HepG2 (cell line): Measurements from ENCODE around the gene PAN3. TPM values are rescaled to one million over a fixed set of nuclear protein-coding genes. Genes with fewer than 3 reads are reported as not detected.

Source experiments
- ATAC-seq: fragments of 200-7000 bp; cut with Tn5 transposase; 3 replicates; pipeline ENCODE4 v1.9.1; 2020; ENCODE audit warnings: mild to moderate bottlenecking, moderate library complexity
- BruUV-seq: library from RNA; stranded (reverse); fragments of 400-500 nt; replicated peaks from 2 replicates; lab custom pipeline; 2021; lab: Mats Ljungman, UMichigan
- CTCF ChIA-PET: fragments of 300-600 bp; formaldehyde crosslinking; extraction: SDS; loops from one replicate; lab custom pipeline; 2021; ENCODE audit warnings: low total read pairs, inconsistent platforms, low intra/inter-chr PET ratio; lab: Yijun Ruan, JAX
- POLR2A ChIA-PET: fragments of 350-600 bp; sonication (Branson Sonifier 250); formaldehyde crosslinking; loops from one replicate; lab custom pipeline; 2020; ENCODE audit warnings: antibody characterized with exemption, inconsistent platforms; lab: Yijun Ruan, JAX
- DNase-seq: peaks from one replicate; pipeline ENCODE4 v3.0.0-alpha.2; 2015; ENCODE audit warnings: low spot score
- FAIRE-seq: peaks from 3 replicates; lab custom pipeline; 2011; peaks lifted over from hg19 to GRCh38; lab: Jason Lieb, UNC
- H2AFZ ChIP-seq: one replicate; pipeline ENCODE4 v1.6.1; 2011; ENCODE audit warnings: low read length, inconsistent platforms
- H3K27ac ChIP-seq: fragments of 300-600 bp; 3 replicates; pipeline ENCODE4 v1.8.0; 2011; ENCODE audit warnings: mixed run types, mild to moderate bottlenecking, mixed read lengths, low read length, inconsistent platforms; ENCODE audit not compliant: insufficient read depth; ENCODE audit errors: extremely low read length
- H3K27me3 ChIP-seq, 2 experiments: fragments of 200-600 bp in 1 of 2; 2 replicates in 1 of 2; 3 replicates in 1 of 2; pipeline versions ENCODE4 v1.6.0 to v1.8.0; 2011; ENCODE audit warnings: low read length in 2 of 2, mild to moderate bottlenecking in 2 of 2, moderate library complexity in 2 of 2, inconsistent platforms in 1 of 2; ENCODE audit not compliant: insufficient read depth in 2 of 2, control insufficient read depth in 1 of 2
- H3K36me3 ChIP-seq, 2 experiments: fragments of 200-600 bp in 1 of 2; replicated peaks in 1 of 2; 2 replicates in 1 of 2; 3 replicates in 1 of 2; pipeline versions ENCODE4 v1.5.1 to v1.8.0; 2011; ENCODE audit warnings: low read length in 2 of 2, inconsistent platforms in 1 of 2; ENCODE audit not compliant: insufficient read depth in 2 of 2, control insufficient read depth in 1 of 2
- H3K4me1 ChIP-seq: 2 replicates; pipeline ENCODE4 v1.5.1; 2012; ENCODE audit warnings: low read length, inconsistent platforms; ENCODE audit not compliant: insufficient read depth
- H3K4me2 ChIP-seq: 2 replicates; pipeline ENCODE4 v1.6.0; 2011; ENCODE audit warnings: low read depth, low read length, inconsistent platforms
- H3K4me3 ChIP-seq, 3 experiments: fragments of 200-600 bp in 1 of 3; sonication (generic), shearing (Covaris generic) in 1 of 3; replicated peaks in 1 of 3; 2 replicates each; pipeline ENCODE4 v1.5.1; 2011 to 2016; ENCODE audit warnings: low read length in 3 of 3, inconsistent platforms in 2 of 3, low read depth in 2 of 3, mild to moderate bottlenecking in 2 of 3, control low read depth in 1 of 3, mixed read lengths in 1 of 3; ENCODE audit not compliant: insufficient read depth in 1 of 3
- H3K79me2 ChIP-seq: one replicate; pipeline ENCODE4 v1.6.1; 2011; ENCODE audit warnings: low read length, inconsistent platforms; ENCODE audit not compliant: insufficient read depth
- H3K9ac ChIP-seq: 2 replicates; pipeline ENCODE4 v1.6.0; 2011; ENCODE audit warnings: mild to moderate bottlenecking, low read depth, low read length, inconsistent platforms; ENCODE audit not compliant: insufficient read depth
- H3K9me3 ChIP-seq: 2 replicates; pipeline ENCODE4 v1.5.1; 2012; ENCODE audit warnings: mild to moderate bottlenecking, low read length
- H4K20me1 ChIP-seq: 2 replicates; pipeline ENCODE4 v1.6.0; 2011; ENCODE audit warnings: inconsistent platforms, mild to moderate bottlenecking, low read length, moderate library complexity; ENCODE audit not compliant: insufficient read depth
- PPARG ChIP-seq: conservative IDR thresholded peaks from 2 replicates; pipeline ENCODE4 v1.6.1; 2016; ENCODE audit warnings: missing biosample characterization, missing genetic modification reagents
- SP140L ChIP-seq: sonication (generic); formaldehyde crosslinking; IDR thresholded peaks from 2 replicates; pipeline ENCODE4 v1.4.0; 2020; ENCODE audit warnings: missing genetic modification reagents, borderline replicate concordance
- ZNF343 ChIP-seq: sonication (generic); formaldehyde crosslinking; IDR thresholded peaks from 2 replicates; pipeline ENCODE4 v1.4.0; 2020; ENCODE audit warnings: mild to moderate bottlenecking, missing genetic modification reagents
- ZNF674 ChIP-seq: sonication (generic); formaldehyde crosslinking; IDR thresholded peaks from 2 replicates; pipeline ENCODE4 v1.5.0; 2020; ENCODE audit warnings: low read depth, mild to moderate bottlenecking, missing genetic modification reagents
- WGBS: methylation state at CpG from one replicate; pipeline ENCODE4 v1.1.6; 2017; ENCODE audit warnings: low lambda C conversion rate; 5-methylcytosine and 5-hydroxymethylcytosine counted together
- in situ Hi-C: cut with HindIII; loops from 2 replicates; pipeline ENCODE4 v1.10.0; 2017; ENCODE audit warnings: low pct_unique_long_range_greater_than_20kb; ENCODE audit not compliant: extremely low pct_ligation_motif_present
- intact Hi-C: fragments of 100-400 bp; cut with micrococcal nuclease; formaldehyde crosslinking; loops from one replicate; pipeline ENCODE4 v1.10.0; 2022; ENCODE audit not compliant: unreplicated experiment
- polyA plus RNA-seq, 8 experiments: library from polyadenylated mRNA; depleted of rRNA in 3 of 8; stranded (reverse) in 7 of 8; unstranded in 1 of 8; fragments of >200 nt; fragmentation: Illumina TruSeq in 4 of 8; extraction: Trizol in 4 of 8; gene quantifications; 2 replicates each; pipeline versions ENCODE4 v1.2.1 to v1.2.3, GENCODE V29; 2011 to 2016; ENCODE audit warnings: low read depth in 4 of 8, missing spikeins in 1 of 8, mixed read lengths in 1 of 8; ENCODE audit not compliant: insufficient read depth in 1 of 8
- total RNA-seq, 5 experiments: library from RNA; depleted of rRNA; stranded (reverse); fragments of >200 nt; fragmentation: Illumina TruSeq; extraction: Trizol; gene quantifications; 2 replicates each; pipeline ENCODE4 v1.2.3, GENCODE V29; 2016; ENCODE audit warnings: low read depth in 1 of 5
- TF ChIP-seq, protein P1 (sequence below): sonication (generic); formaldehyde crosslinking; IDR thresholded peaks from 2 replicates; pipeline ENCODE4 v1.4.0; 2020; ENCODE audit warnings: mild to moderate bottlenecking, missing genetic modification reagents

Gene PAN3
- total and polyA plus RNA-seq, 2 of the 13 experiments (the other 11 are each of a cell fraction or from before 2014, with no cell fraction given): 9.7 to 10.6 TPM

DNA sequence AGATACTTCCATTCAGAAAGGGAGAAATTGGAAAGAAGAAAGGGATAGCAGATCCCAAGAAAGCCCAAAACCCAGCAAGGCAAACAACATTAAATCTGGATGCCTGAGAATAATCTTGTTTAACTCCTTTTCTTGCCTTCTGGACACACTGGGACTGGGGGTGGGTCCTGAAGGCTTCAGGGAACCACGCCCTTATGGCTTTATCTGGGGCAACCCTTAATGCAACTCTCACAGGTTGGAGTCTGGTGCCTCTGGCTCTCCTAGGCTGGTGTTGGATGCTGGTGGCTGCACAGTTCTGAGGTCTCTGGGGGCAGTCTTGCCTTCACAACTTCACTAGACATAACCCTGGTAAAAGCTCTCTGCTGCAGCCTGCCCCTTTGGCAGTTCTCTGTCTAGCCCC is 27.9 kb downstream of the PAN3 start (continued):
- TF ChIP-seq ZNF343: no peak

DNA sequence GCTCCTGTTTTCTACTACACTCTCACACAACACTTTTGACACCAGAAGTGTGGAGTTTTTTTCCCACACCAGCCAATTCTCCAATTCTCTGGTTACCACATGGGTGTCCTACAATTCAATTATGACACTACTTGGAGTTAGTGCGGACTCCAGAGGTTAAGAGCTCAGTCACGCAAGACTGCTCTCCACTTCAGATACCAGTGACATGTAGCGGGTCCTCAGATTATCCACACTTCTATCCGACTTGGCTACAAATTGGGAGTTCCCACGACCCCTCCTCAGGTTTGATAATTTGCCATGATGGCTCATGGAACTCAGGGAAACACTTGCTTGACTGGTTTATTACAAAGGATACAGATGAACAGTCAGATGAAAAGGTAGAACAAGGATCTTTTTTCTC is 32.9 kb downstream of the PAN3 start:
- BruUV-seq: no TSS peak
- no peak for ATAC-seq
- no peak overlapping the region for H3K9ac ChIP-seq
- no peak overlapping the region for H3K4me3 ChIP-seq
- H3K4me2 ChIP-seq: no peak overlapping the region
- in situ Hi-C loops: no loop called here
- no peaks in the 10 kb centered on the region for H3K9me3 ChIP-seq
- H3K27ac ChIP-seq: no peak overlapping the region
- 100% methylated on average over 5 of the region's 5 CpGs for WGBS
- peaks cover 9% of the 10 kb centered on the region; the same call in 1 of the 2 replicates for H4K20me1 ChIP-seq
- no peak for TF ChIP-seq SP140L (CRISPR knock-in tag)
- TF ChIP-seq, protein P1, sequence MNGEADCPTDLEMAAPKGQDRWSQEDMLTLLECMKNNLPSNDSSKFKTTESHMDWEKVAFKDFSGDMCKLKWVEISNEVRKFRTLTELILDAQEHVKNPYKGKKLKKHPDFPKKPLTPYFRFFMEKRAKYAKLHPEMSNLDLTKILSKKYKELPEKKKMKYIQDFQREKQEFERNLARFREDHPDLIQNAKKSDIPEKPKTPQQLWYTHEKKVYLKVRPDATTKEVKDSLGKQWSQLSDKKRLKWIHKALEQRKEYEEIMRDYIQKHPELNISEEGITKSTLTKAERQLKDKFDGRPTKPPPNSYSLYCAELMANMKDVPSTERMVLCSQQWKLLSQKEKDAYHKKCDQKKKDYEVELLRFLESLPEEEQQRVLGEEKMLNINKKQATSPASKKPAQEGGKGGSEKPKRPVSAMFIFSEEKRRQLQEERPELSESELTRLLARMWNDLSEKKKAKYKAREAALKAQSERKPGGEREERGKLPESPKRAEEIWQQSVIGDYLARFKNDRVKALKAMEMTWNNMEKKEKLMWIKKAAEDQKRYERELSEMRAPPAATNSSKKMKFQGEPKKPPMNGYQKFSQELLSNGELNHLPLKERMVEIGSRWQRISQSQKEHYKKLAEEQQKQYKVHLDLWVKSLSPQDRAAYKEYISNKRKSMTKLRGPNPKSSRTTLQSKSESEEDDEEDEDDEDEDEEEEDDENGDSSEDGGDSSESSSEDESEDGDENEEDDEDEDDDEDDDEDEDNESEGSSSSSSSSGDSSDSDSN (CRISPR knock-in tag): no peak
- TF ChIP-seq PPARG: no peak
- TF ChIP-seq ZNF674 (CRISPR knock-in tag): no peak
- TF ChIP-seq, all 625 proteins: peak for 0
- no peak overlapping the region for H2AFZ ChIP-seq
- H3K36me3 ChIP-seq: peaks cover 0 to 11% of the 10 kb centered on the region in 2 experiments; a peak in 1 of 5 replicates
- no peaks in the 10 kb centered on the region for H3K27me3 ChIP-seq
- DNase-seq: no peak
- POLR2A ChIA-PET: no interaction called here
- FAIRE-seq: no peak
- CTCF ChIA-PET: no interaction called here
- H3K79me2 ChIP-seq: peaks cover 7% of the 10 kb centered on the region
- intact Hi-C loops: no loop called here
- H3K4me1 ChIP-seq: 0 out of 2 replicates have a peak, but pooled peaks cover 8% of the 10 kb centered on the region
